ENCODE measurements around the gene POGLUT3.

DNA sequence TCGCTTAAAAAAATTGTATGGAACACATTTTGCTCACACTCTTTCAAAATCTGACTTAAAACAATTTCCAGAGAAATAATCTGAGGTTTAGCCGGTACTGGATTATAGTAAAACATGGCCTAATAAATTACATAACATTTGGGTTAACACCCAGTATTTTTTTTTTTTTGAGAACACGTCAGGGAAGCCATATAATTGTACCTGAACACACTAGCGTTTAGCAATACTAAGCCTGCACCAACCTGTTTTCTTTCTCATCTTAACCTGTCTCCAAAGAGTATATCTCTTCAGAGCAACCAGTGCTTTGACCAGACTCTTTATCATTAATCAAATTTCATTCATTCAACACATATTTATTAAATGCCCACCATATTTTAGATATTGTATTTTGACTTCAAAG lies 2.0 kb upstream of the POGLUT3 start:
- TF ChIP-seq, protein P1, sequence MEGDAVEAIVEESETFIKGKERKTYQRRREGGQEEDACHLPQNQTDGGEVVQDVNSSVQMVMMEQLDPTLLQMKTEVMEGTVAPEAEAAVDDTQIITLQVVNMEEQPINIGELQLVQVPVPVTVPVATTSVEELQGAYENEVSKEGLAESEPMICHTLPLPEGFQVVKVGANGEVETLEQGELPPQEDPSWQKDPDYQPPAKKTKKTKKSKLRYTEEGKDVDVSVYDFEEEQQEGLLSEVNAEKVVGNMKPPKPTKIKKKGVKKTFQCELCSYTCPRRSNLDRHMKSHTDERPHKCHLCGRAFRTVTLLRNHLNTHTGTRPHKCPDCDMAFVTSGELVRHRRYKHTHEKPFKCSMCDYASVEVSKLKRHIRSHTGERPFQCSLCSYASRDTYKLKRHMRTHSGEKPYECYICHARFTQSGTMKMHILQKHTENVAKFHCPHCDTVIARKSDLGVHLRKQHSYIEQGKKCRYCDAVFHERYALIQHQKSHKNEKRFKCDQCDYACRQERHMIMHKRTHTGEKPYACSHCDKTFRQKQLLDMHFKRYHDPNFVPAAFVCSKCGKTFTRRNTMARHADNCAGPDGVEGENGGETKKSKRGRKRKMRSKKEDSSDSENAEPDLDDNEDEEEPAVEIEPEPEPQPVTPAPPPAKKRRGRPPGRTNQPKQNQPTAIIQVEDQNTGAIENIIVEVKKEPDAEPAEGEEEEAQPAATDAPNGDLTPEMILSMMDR (IDR thresholded peaks at IDR 0.05; ENCODE audit: poor library complexity, severe bottlenecking) = no peak
- TF ChIP-seq RAD21 (conservative IDR thresholded peaks at IDR 0.05) = no peak
- TF ChIP-seq TAF1 (IDR thresholded peaks at IDR 0.05; ENCODE audit: low read depth) = no peak

Data from neural cell (in vitro differentiated cells).